ENCODE results near the gene GLT8D2.

GLT8D2 gene

DNA sequence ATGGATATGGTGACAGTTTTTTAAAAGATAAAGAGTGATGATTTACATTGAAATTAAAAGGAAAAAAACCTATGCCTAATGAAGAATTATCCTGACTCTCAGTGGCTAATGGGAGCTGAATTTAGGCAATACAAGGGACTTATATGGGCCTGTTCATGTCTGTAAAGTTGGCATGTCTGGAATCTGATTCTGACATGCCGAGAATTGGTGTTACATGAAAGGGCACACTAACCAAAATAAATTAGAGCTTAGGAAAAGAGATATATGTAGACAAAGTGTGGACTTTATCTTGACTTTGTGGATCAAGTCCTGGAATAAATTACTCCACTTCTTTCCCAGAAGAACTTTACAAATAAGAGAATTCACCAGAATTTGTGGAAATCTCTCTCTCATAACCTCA lies 83.3 kb downstream of the GLT8D2 start:
- Mint-ChIP-seq H3K36me3 (ENCODE audit: low read depth) (peaks cover 31% of the 10 kb centered on the region), H3K27me3 (ENCODE audit: low read depth, poor library complexity) (no peaks in the 10 kb centered on the region), H3K9me3 (no peaks in the 10 kb centered on the region), H3K4me1 (peaks cover 65% of the 10 kb centered on the region), H3K4me3 (peak overlapping the region; percentile 95), H3K27ac (peak overlapping the region; percentile 99)
- TF ChIP-seq, protein P1, sequence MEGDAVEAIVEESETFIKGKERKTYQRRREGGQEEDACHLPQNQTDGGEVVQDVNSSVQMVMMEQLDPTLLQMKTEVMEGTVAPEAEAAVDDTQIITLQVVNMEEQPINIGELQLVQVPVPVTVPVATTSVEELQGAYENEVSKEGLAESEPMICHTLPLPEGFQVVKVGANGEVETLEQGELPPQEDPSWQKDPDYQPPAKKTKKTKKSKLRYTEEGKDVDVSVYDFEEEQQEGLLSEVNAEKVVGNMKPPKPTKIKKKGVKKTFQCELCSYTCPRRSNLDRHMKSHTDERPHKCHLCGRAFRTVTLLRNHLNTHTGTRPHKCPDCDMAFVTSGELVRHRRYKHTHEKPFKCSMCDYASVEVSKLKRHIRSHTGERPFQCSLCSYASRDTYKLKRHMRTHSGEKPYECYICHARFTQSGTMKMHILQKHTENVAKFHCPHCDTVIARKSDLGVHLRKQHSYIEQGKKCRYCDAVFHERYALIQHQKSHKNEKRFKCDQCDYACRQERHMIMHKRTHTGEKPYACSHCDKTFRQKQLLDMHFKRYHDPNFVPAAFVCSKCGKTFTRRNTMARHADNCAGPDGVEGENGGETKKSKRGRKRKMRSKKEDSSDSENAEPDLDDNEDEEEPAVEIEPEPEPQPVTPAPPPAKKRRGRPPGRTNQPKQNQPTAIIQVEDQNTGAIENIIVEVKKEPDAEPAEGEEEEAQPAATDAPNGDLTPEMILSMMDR (IDR thresholded peaks at IDR 0.05): no peak
- DNase-seq: no peak

DNA sequence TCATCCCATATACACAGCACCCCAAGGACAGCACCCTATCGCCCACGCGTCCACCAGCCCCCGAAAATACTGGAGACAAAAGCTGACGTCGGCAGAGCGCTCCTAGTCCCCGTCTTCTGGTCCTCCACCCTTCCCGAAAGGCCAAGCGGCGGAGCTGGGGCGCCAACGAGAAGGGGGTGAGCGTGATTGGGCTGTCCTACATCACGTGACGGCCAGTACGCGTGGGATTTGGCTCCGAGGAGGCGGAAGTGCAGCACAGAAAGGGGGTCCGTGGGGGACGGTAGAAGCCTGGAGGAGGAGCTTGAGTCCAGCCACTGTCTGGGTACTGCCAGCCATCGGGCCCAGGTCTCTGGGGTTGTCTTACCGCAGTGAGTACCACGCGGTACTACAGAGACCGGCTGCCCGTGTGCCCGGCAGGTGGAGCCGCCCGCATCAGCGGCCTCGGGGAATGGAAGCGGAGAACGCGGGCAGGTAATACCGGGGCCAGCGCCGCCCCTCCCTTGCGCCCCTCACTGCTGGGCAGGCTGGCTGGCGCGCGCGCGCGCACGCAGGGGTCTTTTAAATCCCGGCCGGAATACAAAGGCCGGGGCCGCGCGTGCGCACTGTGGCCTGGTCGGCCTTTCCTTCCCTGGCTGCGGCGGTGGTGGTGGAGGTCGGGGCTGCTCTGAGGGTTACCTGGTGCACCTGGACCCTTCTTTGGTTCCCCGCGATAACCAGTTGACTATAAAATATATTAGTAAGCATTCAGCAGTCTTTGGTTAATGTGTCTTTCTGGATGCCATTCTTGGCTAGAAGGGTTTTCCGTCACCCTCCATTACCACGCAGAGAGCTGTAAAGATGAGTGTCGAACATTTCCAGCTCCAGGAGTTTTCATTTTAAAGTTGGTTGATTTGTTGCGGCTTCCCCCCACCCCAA lies 84.1 kb downstream of the GLT8D2 start, which contains the start of gene TDG:
TDG (plus strand) TSS at position 283 of the 915 bp plus-strand sequence; CDS start at position 449, 166 bp downstream.
- TF ChIP-seq, protein P1 (IDR thresholded peaks at IDR 0.05): no peak
- no peaks in the 10 kb centered on the region for H3K9me3 Mint-ChIP-seq
- peaks cover 26% of the 10 kb centered on the region for H3K36me3 Mint-ChIP-seq (ENCODE audit: low read depth)
- peak within 1 kb of the TSS; percentile 99 for H3K27ac Mint-ChIP-seq
- peaks cover 60% of the 10 kb centered on the region for H3K4me1 Mint-ChIP-seq
- peak; percentile 92 for DNase-seq
- H3K4me3 Mint-ChIP-seq: peak within 1 kb of the TSS; percentile 95
- H3K27me3 Mint-ChIP-seq (ENCODE audit: low read depth, poor library complexity): no peaks in the 10 kb centered on the region

DNA sequence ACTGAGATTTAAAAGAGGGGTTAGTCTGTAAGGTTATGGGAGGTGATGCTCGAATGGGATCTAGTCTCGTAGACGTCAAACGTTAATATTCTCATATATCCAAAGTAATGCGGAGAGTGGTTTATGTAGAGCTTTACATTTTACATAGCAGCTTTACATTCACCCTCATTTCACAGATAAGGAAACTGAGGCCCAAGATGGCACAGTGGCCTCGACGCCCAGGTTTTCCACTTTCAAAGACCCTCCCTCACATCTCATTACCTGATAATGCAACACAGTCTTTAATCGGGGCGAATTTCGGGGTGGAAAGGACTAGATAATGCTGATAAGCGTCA lies 84.8 kb downstream of the GLT8D2 start:
- no peak for DNase-seq
- Mint-ChIP-seq H3K27ac (peak overlapping the region; percentile 99), H3K4me1 (peaks cover 60% of the 10 kb centered on the region), H3K9me3 (peaks cover 3% of the 10 kb centered on the region), H3K36me3 (ENCODE audit: low read depth) (peaks cover 30% of the 10 kb centered on the region), H3K4me3 (peak overlapping the region; percentile 95), H3K27me3 (ENCODE audit: low read depth, poor library complexity) (no peaks in the 10 kb centered on the region)
- TF ChIP-seq, protein P1 (IDR thresholded peaks at IDR 0.05): no peak

DNA sequence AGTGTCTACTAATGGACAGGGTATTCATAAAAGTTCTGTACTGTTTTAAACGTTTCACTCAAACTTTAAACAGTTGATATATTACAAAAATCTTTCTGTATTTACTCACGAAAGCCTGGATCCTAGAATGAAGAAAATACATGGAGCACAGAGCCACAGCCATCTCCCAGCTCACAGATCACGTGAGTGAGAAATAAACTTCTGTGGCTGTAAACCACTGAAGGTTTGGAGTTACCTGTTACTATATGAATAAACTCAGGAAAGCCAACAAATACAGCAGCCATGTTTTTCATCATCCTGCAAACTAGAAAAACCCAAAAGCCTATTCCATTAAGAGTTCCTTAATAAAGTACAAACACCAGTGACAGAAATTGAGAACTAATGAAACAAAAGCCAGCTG lies 85.2 kb downstream of the GLT8D2 start:
- H3K4me3 Mint-ChIP-seq: peak overlapping the region; percentile 95
- TF ChIP-seq, protein P1 (IDR thresholded peaks at IDR 0.05): no peak
- no peak for DNase-seq
- peaks cover 33% of the 10 kb centered on the region for H3K36me3 Mint-ChIP-seq (ENCODE audit: low read depth)
- peaks cover 60% of the 10 kb centered on the region for H3K4me1 Mint-ChIP-seq
- H3K9me3 Mint-ChIP-seq: peaks cover 3% of the 10 kb centered on the region
- no peaks in the 10 kb centered on the region for H3K27me3 Mint-ChIP-seq (ENCODE audit: low read depth, poor library complexity)
- H3K27ac Mint-ChIP-seq: peak overlapping the region; percentile 99

DNA sequence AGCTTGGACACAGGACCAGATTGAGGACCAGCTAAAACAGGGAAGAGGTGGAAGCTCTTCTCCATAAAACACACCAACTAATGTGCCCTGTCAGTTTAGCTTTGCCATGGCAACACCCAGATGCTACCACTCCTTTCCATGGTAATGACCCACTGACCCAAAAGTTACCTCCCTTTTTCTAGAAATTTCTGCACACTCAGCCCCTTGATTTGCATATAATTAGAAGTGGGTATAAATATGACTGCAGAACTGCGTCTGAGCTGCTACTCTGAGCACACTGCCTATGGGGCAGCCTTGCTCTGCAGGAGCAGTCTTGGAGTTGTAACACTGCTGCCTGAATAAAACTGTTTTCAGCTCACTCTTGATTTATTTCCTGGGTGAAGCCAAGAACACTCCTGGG lies 87.5 kb downstream of the GLT8D2 start:
- DNase-seq: no peak
- Mint-ChIP-seq H3K4me1 (peaks cover 62% of the 10 kb centered on the region), H3K27me3 (ENCODE audit: low read depth, poor library complexity) (no peaks in the 10 kb centered on the region), H3K9me3 (peaks cover 3% of the 10 kb centered on the region), H3K36me3 (ENCODE audit: low read depth) (peaks cover 18% of the 10 kb centered on the region), H3K4me3 (peak overlapping the region; percentile 28), H3K27ac (peak overlapping the region; percentile 90)
- TF ChIP-seq, protein P1 (IDR thresholded peaks at IDR 0.05): no peak

Measured in nephron progenitor cell (in vitro differentiated cells).